Limb (tissue), 2 donors: Measurements from ENCODE around the gene BRSK1.

Experiments
- DNase-seq, 2 donors: peaks; one replicate each; pipeline ENCODE4 v3.0.0-alpha.2; 2016; ENCODE audit errors: extremely low spot score in 2 of 2

BRSK1 gene

DNA sequence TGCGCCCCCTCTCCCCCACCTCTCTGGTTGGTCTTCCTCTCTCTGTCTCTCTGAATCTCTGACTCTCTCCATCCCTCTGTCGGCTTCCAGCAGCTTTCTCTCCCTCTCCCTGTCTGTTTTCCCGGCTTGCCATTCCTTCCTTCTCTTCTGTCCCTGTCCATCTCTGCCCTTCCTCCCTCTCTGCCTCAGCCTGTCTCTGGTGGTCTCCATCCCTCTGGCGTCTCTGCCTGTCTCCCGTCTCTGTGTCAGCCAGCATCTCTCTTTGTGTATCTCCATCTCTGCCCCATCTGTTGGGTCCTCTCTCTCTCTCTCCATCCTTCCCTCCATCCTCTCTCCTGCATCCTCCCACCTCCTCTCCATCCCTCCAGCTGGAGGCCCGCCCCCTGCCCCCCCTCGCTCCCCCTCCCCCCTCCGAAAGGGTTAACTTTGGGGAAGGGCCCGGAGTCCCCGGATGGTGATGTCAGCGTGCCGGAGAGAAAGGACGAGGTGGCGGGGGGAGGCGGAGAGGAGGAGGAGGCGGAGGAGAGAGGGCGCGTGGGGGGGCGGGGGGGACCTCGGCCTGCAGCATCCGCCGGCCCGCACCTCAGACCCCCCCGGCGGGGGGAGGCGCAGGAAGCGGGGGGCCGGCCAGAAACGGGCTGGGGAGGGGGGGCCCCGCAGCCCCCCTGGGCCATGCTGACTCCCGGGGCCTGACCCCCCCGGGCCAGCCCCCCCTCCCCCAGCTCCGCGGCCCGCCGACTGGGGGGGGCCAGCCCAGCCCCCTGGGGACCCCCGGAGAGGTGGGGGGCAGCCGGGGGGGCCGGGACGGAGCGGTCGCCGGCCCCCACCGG, at the start of gene BRSK1:
TSS of gene BRSK1 (plus strand) at position 450 of the 830 bp plus-strand sequence. CDS start 446 bp downstream, outside the sequence.
- DNase-seq: peak; percentile 59 to 94

DNA sequence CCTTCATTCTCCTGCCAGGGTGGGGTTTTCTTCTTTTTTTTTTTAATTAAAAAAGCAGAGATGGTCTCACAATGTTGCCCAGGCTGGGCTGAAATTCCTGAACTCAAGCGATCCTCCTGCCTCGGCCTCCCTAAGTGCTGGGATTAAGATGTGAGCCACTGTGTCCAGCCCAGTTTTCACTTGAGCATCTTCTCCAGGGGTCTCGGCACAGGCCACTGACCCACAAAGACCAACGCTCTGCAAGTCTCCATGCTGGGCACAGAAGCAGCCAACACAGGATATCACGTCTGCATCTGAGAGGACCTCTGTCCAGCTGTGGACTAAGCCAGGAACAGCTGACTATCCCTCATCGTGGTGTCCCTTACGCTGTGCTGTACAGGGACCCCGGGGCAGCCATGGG, 45.8 kb upstream of the BRSK1 start:
- no peak for DNase-seq

DNA sequence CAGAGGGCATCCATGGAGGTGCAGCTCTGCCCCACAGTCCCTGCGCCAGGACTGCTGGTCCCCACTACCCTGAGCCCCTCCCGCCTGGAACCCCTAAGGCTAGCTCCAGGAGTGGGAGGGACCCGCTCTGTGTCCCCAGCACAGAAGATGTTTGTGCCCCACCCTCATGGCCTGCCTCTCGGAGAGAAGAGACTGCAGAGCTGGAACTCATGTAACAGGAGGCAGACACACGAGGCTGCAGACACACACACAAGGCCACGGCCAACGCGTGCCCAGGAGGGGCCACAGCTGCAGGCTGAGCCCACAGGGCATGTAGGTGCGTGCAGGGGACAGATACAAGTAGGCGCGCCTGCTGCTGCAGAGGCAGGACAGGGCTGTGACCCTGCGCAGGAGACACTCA, 44.8 kb upstream of the BRSK1 start:
- no peak for DNase-seq

DNA sequence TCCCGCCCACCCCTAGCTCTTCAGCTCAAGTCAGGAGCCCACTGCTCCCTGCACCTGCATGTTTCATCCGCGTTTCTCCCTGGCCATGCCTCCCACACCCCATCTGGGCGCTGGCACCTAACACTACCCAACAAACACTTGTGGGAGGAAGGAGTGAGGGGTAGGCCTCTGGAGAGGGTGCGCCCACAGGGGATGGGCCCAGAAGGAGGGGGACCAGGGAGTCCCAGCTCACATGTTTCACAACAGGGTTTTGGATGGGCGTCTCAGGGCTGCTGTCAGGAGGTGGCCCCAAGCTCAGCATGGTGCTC, 43.1 kb upstream of the BRSK1 start:
- no peak for DNase-seq

DNA sequence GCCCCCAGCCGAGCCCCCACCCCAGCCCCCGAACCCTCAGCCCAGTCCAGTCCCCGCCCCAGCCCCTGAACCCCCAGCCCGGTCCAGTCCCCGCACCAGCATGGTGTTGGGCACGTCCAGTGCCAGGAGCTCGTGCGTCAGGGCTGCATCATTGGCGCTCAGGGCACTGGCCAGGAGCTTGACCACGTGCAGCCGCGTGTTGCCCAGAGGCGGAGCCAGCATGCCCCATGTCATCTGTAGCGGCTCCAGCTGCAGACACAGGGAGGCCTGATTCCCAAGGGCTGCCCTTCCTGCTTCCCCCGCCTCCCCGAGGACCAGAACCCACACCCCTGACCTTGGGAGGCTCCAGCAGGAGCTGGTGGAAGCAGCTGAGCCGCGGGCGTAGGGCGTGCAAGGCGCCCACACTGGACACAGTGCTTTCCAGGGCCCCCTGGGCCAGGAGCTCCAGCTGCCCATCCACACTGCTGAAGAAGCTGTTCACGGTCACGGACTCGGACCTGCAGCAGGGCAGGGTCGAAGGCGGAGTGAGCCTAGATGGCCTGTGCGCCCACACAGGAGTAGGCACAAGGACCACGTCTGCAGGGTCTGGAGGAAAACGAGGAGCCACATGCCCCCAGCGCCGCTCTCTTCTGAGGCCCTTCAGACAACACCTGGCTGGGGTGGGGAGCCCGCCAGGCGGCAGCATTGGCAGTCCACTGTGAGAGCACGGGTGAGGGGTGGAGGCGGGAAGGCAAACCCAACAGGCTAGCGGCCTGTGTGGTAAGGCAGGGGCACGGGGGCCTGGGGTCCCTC, 42.5 kb upstream of the BRSK1 start:
- no peak for DNase-seq

GRCh38 chr19:55241935-55242464, 41.8 kb upstream of the BRSK1 start:
- DNase-seq: no peak

DNA sequence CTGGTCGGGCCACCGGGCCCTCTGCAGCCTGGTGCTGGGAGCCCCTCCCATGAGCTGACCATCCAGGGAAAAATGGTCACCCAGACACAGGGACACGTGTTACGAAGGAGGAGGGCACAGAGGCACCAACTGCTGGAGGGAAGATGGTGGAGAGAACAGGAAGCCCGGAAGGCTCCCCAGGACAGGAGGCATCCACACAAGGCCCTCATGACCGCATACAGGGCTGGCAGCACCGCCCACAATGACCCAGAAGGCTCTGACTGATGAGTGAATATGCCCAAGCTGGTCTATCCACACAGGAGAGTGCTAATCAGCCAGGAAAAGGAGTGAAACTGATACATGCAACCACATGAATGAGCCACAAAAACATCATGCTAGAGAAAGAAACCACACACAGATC, 41.3 kb upstream of the BRSK1 start:
- no peak for DNase-seq

DNA sequence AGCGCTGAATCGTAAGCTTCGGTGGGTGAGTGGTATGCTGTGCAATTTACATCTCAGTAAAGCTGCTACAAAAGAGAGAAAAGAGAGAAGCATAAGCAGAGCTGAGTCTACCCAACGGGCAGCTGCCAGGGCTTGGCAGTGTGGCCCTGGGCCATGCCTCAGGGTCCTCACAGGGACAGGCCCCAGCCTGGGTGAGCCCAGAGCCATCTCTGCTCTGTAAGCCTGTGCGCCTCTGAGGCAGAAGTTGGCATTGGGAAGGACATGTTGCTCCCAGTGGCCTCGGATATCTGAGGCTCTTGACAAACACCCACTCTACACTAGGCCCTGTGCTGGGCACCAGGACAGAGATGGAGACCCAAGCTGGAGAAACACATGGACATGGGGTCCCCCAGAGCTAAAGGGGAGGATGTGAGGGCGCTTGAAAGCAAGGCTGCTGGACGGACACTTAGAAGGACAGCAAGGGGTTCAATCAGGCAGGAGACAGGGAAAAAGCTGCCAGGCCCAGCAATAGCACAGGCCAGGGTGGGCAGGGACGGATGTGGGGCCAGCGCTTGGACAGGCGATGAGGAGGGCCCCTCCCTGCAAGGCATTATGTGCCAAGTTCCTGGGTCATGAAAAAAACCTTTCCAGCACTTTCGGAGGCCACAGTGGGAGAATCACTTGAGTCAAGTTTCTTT, 39.7 kb upstream of the BRSK1 start:
- no peak for DNase-seq

DNA sequence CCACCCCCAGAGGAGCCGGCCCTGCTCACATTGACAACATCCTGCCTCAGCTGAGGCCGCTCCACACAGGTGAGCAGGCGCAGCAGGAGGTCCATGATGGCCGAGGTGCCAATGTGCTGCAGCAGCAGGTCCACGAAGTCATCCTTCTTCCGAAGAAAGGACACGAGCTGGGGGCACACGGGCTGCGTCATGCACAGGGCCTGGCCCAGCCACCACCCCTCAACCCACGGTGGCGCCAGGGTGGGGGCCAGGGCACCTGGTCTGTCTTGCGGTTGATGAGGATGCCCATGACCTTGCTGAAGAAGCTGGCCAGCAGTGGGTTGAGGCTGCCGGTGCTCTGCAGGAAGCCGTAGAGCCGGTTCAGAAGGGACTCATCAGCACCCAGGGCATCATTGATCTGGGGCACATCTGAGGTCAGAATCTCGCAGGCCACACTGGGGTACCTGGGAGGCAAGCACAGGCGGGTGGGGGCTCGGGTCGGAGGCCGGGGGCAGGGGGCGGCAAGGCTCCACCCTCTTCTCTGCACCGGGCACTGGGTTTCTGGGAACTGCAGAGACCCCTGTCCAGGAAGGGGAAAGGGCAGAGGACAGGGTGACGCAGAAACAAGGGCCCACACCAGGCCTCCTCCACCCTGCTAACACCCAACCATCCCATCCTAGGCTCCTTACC, 38.4 kb upstream of the BRSK1 start:
- no peak for DNase-seq

DNA sequence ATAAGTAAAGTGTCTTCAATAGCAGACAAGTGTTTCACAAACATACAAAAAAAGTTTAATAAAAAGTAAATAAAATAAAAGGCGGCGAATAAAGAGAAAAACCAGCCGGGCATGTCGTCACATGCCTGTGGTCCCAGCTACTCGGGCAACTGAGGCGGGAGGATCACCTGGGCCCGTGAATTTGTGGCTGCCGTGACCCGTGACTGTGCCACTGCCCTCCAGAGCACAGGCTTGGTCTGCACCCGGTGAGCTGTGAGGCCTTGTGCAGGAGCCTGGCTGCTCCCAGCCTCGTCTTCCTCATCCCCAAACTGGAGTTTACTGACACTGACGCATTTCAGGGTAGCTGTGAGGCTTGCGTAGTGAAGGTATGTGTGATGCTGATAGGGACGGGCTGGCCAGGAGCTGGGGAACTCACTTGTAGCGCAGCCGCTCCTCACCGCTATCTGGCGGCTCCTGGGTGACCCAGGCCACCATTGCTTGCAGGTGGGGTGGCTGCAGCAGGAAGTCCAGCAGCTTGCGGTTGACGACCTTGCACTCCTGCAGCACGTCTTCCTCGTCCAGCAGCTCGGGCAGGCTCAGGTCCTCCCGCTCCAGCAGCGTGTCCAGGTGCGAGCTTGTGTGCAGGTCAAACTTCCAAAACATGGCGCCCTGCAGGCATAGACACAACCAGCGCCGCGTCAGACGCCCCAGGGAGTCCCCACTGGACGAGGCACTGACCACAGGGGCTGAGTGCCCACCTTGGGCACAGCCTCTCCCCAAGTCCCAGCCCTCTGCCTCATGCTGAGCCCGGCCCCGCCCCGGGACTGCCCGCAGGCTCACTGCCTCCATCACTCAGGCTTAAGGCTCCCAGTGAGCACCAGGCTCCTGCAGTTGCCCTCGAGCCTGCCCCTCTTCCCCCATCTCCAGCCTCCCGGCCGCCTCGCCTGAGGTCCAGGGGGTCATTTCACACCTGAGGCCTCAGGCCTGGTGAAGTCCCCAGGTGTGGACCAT, 37.0 kb upstream of the BRSK1 start:
- no peak for DNase-seq

GRCh38 chr19:55247621-55248099, 36.1 kb upstream of the BRSK1 start:
- DNase-seq: peak in 1 of 2 donors; percentile 32

GRCh38 chr19:55248166-55248675, 35.6 kb upstream of the BRSK1 start:
- DNase-seq: no peak

DNA sequence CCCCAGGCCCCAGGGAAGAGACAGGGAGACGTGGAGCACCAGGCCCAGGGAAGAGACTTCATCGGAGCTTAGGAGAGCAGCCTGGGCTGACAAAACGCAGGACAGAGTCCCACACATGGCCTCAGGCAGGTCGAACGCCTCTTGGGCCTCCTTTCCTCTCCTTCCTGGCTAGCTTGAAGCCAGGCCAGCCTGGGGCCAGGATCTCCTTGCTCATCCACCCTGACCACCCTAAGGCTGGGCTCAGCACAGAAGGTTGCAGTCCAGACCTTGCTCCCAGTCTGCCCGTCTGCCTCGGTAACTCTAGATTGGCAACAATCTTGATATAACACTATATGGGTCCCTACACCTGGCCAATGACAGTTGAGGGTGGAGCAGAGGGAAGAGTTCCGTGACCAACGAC, 35.1 kb upstream of the BRSK1 start:
- DNase-seq: no peak

- DNase-seq: no peak
Measured at GRCh38 chr19:55249841-55250240, 34.0 kb upstream of the BRSK1 start.

DNA sequence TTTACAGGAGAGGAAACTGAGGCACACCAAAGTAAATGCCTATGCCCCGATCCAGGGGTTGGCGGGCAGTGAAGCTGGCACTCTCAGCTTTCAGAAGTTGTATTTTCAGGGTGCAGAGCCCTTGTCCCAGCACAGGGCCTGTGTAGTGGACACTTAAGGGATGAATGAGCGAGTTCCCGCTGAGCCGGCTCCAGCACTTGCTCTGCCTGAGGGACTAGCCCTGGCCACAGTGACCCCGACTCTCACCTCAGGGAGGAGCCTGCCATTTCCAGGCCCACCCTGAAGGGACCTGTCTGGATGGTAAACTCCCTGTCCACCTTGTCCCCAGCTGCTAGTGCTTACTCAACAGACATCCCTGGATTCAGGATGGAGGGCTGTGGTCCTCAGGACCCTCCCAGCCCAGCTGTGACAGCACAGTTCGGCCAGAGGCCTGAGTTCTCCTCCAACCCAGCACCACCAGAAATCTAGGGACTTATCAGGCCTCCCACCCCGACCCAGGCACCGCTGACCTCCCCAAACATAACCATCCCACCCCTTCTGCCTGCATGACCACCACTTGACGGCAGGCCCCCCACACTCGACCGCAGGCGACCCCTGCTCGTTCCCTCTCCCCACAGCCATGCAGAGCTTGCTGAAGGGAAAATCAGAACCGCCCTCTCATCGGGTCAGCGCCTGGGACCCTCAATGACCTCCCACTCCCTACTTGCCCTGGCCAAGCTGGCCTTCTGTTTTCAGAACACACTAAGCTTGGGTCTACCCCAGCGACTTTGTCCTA, 33.3 kb upstream of the BRSK1 start:
- no peak for DNase-seq

DNA sequence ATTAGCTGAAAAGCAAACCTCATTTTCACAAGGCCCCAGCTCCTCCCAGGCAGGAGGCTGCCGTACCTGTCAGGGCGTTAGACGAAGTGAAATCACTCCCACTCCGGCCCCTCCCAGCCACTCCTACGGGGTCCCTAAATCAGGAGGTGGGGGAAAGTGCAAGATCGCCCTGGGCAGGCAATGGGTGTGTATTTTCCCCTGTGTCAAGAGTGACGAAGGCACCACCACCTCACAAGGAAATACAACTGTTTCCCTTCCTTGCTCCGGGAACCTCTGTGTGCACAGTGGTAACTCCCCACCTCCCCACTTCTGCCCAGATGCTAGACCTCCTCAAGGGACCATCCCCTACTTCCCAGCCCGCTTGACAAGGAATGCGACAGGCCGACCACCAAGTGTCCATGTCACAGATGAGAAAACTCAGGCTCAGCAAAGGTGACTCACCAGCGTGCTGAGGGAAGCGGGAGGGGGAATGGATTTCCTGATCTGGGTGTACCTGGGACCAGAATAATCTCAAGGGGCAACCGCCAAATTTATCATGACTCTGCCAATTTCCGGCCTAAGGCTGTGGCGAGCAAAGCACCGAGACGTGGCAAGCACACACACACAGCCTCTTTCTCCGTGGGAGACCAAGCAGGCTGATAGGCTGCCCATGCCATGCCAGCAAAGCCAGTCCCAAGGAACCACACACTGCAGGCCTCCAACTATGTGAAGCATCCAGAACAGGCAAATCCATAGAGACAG, 32.3 kb upstream of the BRSK1 start:
- no peak for DNase-seq

DNA sequence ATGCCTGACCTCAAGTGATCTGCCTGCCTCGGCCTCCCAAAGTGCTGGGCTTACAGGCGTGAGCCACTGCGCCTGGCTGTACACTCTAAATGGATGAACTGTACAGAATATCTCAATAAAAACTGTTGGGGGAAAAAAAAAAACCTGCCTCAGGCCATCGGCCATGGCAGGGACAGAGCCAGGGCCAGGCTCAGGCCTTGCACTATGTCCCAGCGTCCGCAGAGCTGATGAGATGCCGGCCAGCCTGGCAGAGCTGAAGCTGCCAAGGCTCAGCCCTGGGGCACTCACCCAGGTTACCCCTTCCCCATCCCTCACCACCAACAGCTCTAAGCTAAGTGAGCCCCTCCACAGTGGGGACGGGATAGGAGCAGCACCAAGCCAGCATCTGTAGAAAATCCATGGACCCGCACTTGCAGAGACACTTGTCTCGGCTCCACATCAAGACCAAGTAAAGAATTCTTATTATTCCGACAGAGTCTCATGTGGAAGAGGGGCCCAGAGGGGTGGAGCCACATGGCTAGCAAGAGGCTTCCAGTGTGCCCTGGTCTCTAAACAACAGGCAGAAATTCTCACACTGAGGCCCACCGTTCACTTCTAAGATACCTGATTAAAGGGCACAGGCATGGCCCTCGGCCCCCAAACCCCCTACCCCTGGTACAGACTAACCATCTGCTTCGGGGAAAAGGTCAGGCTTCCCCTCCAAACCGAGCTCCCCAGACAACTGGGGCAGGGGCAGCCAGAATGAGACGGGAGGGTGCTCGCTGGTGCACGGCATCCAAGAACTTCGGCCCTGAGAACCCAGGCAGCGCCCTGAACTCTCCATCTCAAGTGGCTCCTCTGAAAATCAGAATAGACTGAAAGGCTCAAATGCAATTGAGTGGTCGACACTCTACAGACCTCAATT, 30.8 kb upstream of the BRSK1 start:
- DNase-seq: no peak
